CD1c-positive myeloid dendritic cell (primary cell): ENCODE data around the gene TEX13C.
A peak's percentile ranks its signal among the peaks of the same experiment; 100 is the strongest.
"Not testable (repeated sequence)": the region's sequence is repeated elsewhere in the genome, so short reads cannot be mapped to it uniquely, and the experiment has no call there.

Source experiments
- DNase-seq: peaks from one replicate; pipeline ENCODE4 v3.0.0-alpha.2; 2016; ENCODE audit errors: extremely low spot score

The TEX13C gene

DNA sequence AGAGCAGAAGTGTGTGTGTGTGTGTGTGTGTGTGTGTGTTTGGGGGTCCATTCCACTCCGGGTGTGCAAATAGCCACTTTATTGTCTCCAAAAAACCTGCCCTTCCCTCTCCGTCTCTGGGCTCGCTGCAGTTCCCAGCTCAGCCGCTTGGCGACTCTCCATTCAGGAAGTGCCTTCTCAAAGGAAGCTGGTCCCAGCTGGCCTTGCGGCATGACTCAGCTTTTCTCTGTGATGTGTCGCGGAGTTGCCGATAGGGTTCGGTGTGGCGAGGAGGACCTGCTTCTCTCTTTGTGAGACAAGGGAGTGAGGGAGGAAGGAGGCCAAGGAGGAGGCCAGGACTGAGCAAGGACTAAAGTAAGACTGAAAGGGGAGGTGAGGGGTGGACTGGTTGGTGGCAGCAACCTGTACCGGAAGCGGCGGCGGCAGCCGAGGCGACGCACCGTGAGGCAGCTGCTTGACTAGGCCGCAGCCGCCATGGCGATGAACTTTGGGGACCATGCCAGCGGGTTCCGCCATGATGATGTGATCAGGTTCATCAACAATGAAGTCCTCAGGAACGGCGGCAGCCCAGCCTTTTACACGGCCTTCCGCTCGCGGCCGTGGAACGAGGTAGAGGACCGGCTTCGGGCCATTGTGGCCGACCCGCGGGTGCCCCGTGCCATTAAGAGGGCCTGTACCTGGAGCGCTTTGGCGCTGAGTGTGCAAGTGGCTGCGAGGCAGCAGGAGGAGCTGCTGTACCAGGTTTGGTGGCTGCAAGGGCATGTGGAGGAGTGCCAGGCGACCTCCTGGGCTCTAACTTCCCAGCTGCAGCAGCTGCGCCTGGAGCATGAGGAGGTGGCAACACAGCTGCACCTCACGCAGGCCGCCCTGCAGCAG lies at the start of gene TEX13C:
TSS of gene TEX13C (plus strand) at position 226 of the 876 bp plus-strand sequence. CDS start at position 475, 249 bp downstream.
- no peak for DNase-seq

DNA sequence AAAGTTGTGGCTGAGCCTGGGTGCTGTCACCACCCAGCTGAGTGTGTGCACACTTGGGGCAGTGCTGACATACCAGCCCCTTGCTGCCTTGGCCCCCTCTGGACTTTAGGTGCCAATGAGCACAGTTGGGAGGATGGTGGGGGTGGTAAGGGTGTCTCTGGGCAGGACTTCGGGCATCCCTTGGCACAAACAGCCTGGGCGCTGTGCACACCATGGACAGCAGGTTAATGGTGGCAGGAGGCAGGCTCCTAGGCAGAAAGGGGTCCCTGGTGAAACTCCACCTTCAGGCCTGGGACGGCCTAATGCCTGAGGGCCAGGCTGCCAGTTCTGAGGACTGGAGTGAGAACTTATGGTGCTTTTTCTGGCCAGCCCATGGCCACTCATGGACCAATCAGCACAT lies 32.4 kb upstream of the TEX13C start:
- no peak for DNase-seq

DNA sequence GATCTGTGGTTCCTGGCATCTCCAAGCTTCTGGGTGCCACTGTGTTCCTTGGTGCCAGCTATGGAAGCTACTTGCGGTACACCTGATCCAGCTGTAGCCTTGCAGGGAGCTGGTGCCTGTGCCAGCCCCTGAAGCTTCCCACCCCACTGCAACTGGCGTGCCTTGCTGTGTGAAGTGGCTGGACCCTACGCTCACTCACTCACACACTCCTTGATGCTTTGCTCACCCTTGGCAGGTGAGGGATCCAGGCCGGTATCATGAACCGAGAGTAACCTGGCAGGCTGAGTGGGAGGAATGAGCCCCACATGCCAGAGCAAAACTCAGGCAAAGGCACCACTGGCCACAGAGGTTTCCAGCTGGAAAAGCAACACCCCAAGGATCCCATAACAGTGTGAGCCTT lies 31.3 kb upstream of the TEX13C start:
- no peak for DNase-seq

- no peak for DNase-seq
Observed at GRCh38 chrX:125289209-125289608, 30.5 kb upstream of the TEX13C start.

- no peak for DNase-seq
Observed at GRCh38 chrX:125289920-125290319, 29.8 kb upstream of the TEX13C start.

- no peak for DNase-seq
Observed at GRCh38 chrX:125291124-125291523, 28.5 kb upstream of the TEX13C start.

DNA sequence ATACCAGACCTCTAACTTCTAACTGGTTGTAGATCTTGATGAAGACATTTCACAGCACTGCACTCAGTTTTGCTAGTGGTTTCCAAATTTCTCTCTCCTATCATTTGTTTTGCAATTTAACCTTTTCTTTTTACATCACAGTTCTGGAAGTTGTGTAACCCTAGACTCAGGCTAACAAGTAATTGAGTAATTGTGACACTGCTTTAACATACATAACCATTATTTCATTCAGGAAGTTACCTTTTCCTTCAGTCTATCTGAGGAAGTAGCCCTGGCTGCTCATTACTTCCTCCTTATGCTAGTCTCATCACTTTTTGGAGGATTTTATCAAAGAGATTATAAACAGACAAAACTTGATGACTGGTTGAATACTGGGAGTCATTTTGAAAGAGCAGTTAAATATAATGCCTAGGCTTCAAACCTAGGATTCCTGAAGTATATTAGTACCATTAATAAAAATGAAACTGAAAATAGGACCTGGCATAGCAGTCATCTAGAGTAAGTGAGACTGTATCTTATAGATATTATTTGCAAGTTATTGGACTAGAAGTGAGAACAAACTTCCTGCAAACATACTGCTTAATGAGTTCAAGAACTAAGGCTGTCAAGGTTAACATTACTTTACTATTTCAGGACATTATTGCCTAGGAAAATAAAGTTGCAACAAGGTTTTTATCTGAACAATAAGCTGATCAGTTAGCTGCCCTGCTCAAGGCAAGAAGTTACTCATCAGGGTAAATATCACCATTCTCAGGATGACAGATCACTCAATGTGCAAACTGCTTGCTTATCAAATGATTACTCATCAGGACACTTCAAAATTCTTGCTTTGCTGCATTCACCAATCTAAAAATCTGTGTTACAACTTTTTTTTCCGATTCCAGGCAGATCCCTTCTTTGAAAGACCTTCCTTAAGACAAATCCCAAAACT lies 25.6 kb upstream of the TEX13C start:
- peak; percentile 11 for DNase-seq

GRCh38 chrX:125295337-125295736 lies 24.3 kb upstream of the TEX13C start:
- DNase-seq: peak; percentile 1

DNA sequence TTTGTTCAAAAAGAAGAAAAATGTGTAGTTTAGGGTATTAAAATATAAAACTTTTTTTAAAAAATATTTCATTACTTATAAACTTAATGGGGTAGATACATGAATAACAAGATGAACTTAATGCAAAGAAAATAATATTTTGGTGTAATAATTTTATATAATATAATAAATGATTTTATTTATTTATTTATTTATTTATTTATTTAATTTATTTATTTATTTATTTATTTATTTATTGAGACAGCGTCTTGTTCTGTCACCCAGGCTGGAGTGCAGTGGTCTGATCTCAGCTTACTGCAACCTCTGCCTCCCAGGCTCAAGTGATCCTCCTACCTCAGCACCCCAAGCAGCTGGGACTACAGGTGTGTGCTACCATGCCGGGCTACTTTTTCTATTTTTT lies 20.8 kb upstream of the TEX13C start:
- DNase-seq: no peak

GRCh38 chrX:125306335-125306866 lies 13.3 kb upstream of the TEX13C start:
- DNase-seq: no peak

GRCh38 chrX:125308653-125309052 lies 11.0 kb upstream of the TEX13C start:
- no peak for DNase-seq

DNA sequence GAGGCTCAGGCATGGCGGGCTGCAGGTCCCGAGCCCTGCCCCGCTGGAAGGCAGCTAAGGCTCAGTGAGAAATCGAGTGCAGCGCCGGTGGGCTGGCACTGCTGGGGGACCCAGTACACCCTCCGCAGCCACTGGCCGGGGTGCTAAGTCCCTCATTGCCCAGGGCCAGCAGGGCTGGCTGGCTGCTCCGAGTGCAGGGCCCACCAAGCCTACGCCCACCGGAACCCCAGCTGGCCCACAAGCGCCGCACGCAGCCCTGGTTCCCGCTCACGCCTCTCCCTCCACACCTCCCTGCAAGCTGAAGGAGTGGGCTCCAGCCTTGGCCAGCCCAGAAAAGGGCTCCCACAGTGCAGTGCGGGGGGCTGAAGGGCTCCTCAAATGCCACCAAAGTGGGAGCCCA lies 505 bp upstream of the TEX13C start:
- DNase-seq: not testable (repeated sequence)

GRCh38 chrX:125322431-125322830 lies 2.8 kb downstream of the TEX13C start:
- no peak for DNase-seq

GRCh38 chrX:125326599-125326998 lies 6.9 kb downstream of the TEX13C start:
- DNase-seq: no peak

DNA sequence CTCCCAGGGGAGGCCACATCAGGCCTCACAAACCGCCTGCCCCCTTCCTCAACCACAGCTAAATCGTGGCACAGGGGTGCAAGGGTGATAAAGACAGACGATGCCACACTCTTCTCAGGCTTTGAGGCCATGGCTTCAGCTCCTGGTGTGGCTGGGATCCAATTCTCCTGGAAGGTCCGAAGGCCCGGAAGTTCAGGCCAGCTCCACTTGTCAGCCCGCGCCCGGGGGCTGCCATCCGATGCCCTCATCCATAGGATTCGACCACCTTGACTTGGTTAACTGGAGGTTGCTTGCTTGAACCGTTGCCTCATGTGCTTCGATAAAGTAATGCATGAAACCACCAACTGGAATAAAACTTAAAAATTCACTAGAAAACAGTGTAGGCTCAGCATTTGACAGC lies 8.2 kb downstream of the TEX13C start:
- DNase-seq: no peak

DNA sequence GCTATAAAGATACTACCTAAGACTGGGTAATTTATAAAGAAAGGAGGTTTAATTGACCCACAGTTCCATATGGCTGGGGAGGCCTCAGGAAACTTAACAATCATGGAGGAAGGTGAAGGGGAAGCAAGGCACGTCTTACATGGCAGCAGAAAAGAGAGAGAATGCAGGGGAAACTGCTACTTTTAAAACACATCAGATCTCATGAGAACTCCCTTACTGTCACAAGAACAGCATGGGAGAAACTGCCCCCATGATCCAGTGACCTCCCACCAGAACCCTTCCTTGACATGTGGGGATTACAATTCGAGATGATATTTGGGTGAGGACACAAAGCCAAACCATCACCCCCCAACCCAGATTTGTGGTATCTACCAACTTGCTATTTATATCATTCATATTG lies 13.9 kb downstream of the TEX13C start:
- DNase-seq: no peak

GRCh38 chrX:125340490-125340889 lies 20.8 kb downstream of the TEX13C start:
- no peak for DNase-seq

GRCh38 chrX:125374169-125374568 lies 54.5 kb downstream of the TEX13C start:
- DNase-seq: no peak
